HepG2 (cell line): ENCODE measurements around the gene RAD50.

Source experiments
- CBX5 ChIP-seq: sonication (generic); formaldehyde crosslinking; IDR thresholded peaks from 2 replicates; pipeline ENCODE4 v1.4.0; 2020; ENCODE audit warnings: missing genetic modification reagents, borderline replicate concordance
- EP300 ChIP-seq, 3 experiments: sonication (generic) in 1 of 3; formaldehyde crosslinking in 1 of 3; IDR thresholded peaks; 2 replicates each; pipeline versions ENCODE4 v1.5.1 to v1.6.1; 2011 to 2020; ENCODE audit warnings: low read depth in 2 of 3, low read length in 2 of 3, borderline replicate concordance in 1 of 3, improper control_type of control experiment in 1 of 3, mild to moderate bottlenecking in 1 of 3, missing genetic modification reagents in 1 of 3, moderate library complexity in 1 of 3
- GLI4 ChIP-seq: sonication (generic); formaldehyde crosslinking; IDR thresholded peaks from 2 replicates; pipeline ENCODE4 v1.5.1; 2020; ENCODE audit warnings: missing genetic modification reagents, mild to moderate bottlenecking, moderate library complexity, borderline replicate concordance
- HDAC2 ChIP-seq: sonication (generic); formaldehyde crosslinking; IDR thresholded peaks from 2 replicates; pipeline ENCODE4 v1.4.0; 2020; ENCODE audit warnings: missing genetic modification reagents
- IRF2 ChIP-seq: IDR thresholded peaks from 2 replicates; pipeline ENCODE4 v1.6.1; 2018; ENCODE audit warnings: missing genetic modification reagents, missing compliant biosample characterization
- ZFY ChIP-seq: sonication (generic); formaldehyde crosslinking; IDR thresholded peaks from 2 replicates; pipeline ENCODE4 v1.4.0; 2020; ENCODE audit warnings: missing genetic modification reagents
- ZNF121 ChIP-seq: sonication (generic); formaldehyde crosslinking; IDR thresholded peaks from 2 replicates; pipeline ENCODE4 v1.5.0; 2020; ENCODE audit warnings: mild to moderate bottlenecking, missing genetic modification reagents
- ZNF24 ChIP-seq: fragments of 450-650 bp; IDR thresholded peaks from 2 replicates; pipeline ENCODE4 v1.6.1; 2017; ENCODE audit warnings: antibody characterized with exemption, mild to moderate bottlenecking
- ZNF496 ChIP-seq: sonication (generic); formaldehyde crosslinking; IDR thresholded peaks from 2 replicates; pipeline ENCODE4 v1.8.1; 2023; ENCODE audit warnings: mild to moderate bottlenecking, moderate library complexity, missing genetic modification reagents; ENCODE audit not compliant: insufficient replicate concordance
- ZNF644 ChIP-seq: IDR thresholded peaks from 2 replicates; pipeline ENCODE4 v1.6.1; 2016; ENCODE audit warnings: low read depth
- TF ChIP-seq, protein P1 (sequence below): sonication (generic); formaldehyde crosslinking; IDR thresholded peaks from 2 replicates; pipeline ENCODE4 v1.5.0; 2020; ENCODE audit warnings: mild to moderate bottlenecking, missing genetic modification reagents, moderate library complexity
- TF ChIP-seq, protein P2 (sequence below): sonication (generic); formaldehyde crosslinking; IDR thresholded peaks from 2 replicates; pipeline ENCODE4 v1.8.0; 2022; ENCODE audit warnings: mild to moderate bottlenecking, missing genetic modification reagents
- TF ChIP-seq, protein P3 (sequence below): IDR thresholded peaks from 2 replicates; pipeline ENCODE4 v1.6.1; 2012; ENCODE audit warnings: inconsistent platforms

DNA sequence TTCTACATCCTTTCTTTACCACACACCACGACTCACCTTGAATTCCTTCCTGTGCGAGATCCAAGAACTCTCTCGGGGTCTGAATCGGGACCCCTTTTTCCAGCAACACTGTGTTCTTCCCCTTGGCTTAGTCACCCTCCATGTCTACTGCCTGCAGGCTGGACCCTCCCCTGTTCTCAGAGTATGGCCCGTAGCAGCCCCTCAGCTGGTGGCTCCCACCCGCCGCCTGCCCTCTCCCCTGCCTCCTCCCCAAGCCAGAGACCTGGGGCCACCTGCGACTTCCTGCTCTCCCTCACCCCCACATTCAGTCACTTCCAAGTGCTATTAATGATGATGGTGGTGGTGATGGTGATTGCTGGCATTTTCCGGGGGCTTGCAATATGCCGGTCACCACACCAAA is 110.5 kb downstream of the RAD50 start:
- TF ChIP-seq, protein P1, sequence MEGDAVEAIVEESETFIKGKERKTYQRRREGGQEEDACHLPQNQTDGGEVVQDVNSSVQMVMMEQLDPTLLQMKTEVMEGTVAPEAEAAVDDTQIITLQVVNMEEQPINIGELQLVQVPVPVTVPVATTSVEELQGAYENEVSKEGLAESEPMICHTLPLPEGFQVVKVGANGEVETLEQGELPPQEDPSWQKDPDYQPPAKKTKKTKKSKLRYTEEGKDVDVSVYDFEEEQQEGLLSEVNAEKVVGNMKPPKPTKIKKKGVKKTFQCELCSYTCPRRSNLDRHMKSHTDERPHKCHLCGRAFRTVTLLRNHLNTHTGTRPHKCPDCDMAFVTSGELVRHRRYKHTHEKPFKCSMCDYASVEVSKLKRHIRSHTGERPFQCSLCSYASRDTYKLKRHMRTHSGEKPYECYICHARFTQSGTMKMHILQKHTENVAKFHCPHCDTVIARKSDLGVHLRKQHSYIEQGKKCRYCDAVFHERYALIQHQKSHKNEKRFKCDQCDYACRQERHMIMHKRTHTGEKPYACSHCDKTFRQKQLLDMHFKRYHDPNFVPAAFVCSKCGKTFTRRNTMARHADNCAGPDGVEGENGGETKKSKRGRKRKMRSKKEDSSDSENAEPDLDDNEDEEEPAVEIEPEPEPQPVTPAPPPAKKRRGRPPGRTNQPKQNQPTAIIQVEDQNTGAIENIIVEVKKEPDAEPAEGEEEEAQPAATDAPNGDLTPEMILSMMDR (CRISPR knock-in tag): no peak
- TF ChIP-seq ZNF24: no peak
- TF ChIP-seq, protein P2, sequence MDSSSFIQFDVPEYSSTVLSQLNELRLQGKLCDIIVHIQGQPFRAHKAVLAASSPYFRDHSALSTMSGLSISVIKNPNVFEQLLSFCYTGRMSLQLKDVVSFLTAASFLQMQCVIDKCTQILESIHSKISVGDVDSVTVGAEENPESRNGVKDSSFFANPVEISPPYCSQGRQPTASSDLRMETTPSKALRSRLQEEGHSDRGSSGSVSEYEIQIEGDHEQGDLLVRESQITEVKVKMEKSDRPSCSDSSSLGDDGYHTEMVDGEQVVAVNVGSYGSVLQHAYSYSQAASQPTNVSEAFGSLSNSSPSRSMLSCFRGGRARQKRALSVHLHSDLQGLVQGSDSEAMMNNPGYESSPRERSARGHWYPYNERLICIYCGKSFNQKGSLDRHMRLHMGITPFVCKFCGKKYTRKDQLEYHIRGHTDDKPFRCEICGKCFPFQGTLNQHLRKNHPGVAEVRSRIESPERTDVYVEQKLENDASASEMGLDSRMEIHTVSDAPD (CRISPR knock-in tag): no peak
- TF ChIP-seq EP300 (IDR thresholded peaks at IDR 0.05; ENCODE audit: low read depth in 2 of 2, low read length in 2 of 2): no peak
- TF ChIP-seq EP300 (CRISPR knock-in tag; IDR thresholded peaks at IDR 0.05; ENCODE audit: borderline replicate concordance): no peak
- no peak for TF ChIP-seq CBX5 (CRISPR knock-in tag)
- TF ChIP-seq, protein P3, sequence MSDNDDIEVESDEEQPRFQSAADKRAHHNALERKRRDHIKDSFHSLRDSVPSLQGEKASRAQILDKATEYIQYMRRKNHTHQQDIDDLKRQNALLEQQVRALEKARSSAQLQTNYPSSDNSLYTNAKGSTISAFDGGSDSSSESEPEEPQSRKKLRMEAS: no peak
- TF ChIP-seq GLI4: no peak
- TF ChIP-seq ZNF121 (CRISPR knock-in tag): no peak
- no peak for TF ChIP-seq HDAC2 (CRISPR knock-in tag)
- TF ChIP-seq ZNF496: no peak
- TF ChIP-seq IRF2 (CRISPR knock-in tag): no peak
- no peak for TF ChIP-seq ZFY (CRISPR knock-in tag)
- TF ChIP-seq ZNF644: no peak
